OCI-LY1 (cell line): ENCODE measurements around the gene PHC1.

ENCODE experiments used
- EZH2 ChIP-seq: fragments of 200-600 bp; sonication (generic), shearing (Covaris generic); IDR thresholded peaks from 2 replicates; pipeline ENCODE4 v1.8.0; 2017; ENCODE audit warnings: borderline replicate concordance, mixed run types, mild to moderate bottlenecking, antibody characterized with exemption, low read length, moderate library complexity, mixed read lengths
- TF ChIP-seq, protein P1 (sequence below): fragments of 200-600 bp; sonication (generic), shearing (Covaris generic); IDR thresholded peaks from 2 replicates; pipeline ENCODE4 v1.5.1; 2017; ENCODE audit warnings: mild to moderate bottlenecking, antibody characterized with exemption, low read length, moderate library complexity, mixed read lengths

DNA sequence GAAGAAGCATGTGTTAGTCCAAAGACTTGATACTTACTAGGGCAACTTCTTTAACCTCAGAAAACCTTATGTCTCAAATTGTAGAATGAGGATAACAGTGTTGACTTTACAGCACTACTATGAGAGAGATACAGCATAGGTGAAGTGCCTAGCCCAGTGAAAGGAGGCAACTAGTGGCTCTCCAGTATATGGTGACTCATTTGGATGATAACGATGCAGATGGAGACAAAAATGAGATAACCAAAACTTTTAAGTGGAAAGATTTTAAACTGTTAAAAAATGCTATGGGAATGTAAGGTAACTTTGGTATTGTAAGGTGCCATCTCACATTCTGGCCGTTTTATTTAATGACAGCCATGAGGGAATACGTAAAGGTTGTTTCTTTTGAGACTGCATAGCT is 2.7 kb downstream of the PHC1 start:
- TF ChIP-seq, protein P1, sequence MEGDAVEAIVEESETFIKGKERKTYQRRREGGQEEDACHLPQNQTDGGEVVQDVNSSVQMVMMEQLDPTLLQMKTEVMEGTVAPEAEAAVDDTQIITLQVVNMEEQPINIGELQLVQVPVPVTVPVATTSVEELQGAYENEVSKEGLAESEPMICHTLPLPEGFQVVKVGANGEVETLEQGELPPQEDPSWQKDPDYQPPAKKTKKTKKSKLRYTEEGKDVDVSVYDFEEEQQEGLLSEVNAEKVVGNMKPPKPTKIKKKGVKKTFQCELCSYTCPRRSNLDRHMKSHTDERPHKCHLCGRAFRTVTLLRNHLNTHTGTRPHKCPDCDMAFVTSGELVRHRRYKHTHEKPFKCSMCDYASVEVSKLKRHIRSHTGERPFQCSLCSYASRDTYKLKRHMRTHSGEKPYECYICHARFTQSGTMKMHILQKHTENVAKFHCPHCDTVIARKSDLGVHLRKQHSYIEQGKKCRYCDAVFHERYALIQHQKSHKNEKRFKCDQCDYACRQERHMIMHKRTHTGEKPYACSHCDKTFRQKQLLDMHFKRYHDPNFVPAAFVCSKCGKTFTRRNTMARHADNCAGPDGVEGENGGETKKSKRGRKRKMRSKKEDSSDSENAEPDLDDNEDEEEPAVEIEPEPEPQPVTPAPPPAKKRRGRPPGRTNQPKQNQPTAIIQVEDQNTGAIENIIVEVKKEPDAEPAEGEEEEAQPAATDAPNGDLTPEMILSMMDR, result no peak
- TF ChIP-seq EZH2, result no peak
